GM15510 (cell line): Measurements from ENCODE around the gene ACSM6.

Source experiments
- POLR2A ChIP-seq: IDR thresholded peaks from 3 replicates; pipeline ENCODE4 v1.6.1; 2011; ENCODE audit warnings: borderline replicate concordance; ENCODE audit not compliant: insufficient read length; ENCODE audit errors: extremely low read depth

Gene ACSM6

DNA sequence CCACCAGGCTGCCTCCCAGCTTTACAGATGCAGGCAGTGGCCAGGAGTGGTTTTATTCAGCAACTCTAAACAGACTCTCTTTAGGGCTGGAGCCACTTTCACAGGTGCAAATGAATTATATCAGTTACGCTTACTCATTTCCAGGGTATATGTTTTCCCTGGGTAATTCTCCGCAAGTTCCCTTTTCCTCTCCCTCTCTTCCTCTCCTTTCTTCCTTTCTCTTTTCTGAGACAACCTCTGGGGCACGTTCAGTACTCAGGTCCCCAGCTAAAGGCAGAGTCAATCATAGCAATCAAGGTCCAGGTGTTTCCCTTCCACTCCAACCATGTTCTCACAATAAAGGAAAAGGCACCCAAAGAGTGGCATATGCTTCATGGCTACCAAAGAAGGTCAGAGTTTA lies 55.4 kb downstream of the ACSM6 start:
- TF ChIP-seq POLR2A: no peak

DNA sequence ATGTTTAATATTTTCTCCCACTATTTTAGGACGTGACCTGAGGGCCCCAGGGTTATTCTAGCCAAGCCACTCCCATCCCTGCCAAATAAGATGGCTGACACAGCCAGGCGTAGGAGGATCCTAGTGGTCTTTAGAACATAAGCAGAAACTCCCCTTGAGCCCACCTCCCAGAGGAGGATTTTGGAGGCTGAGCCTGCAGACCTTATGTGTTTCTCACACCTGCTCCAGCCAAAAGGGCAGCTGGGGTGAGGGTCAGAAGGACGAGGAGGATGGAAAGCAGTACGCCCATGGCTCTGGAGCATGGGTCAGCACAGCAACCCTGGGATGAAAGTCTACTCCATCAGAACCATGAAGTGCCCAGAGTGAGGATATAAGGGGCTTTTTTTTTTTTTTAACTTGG lies 56.8 kb downstream of the ACSM6 start:
- no peak for TF ChIP-seq POLR2A

DNA sequence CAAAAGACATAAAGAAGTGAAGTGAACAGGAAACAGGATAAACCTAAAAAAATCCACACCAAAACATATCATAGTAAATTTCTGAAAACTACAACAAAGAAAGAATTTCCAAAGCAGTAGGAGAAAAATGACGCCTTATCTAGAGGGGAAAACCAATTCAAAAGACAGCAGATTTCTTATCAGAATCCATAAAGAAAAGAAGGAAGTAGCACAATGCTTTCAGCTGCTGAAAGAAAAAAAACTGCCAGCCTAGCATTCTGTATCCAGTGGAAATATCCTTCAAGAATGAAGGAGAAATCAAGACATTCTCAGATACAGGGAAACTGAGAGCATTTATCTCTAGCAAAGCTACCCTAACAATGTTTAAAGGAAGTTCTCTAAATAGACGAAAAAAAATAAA lies 59.0 kb downstream of the ACSM6 start:
- TF ChIP-seq POLR2A: no peak

DNA sequence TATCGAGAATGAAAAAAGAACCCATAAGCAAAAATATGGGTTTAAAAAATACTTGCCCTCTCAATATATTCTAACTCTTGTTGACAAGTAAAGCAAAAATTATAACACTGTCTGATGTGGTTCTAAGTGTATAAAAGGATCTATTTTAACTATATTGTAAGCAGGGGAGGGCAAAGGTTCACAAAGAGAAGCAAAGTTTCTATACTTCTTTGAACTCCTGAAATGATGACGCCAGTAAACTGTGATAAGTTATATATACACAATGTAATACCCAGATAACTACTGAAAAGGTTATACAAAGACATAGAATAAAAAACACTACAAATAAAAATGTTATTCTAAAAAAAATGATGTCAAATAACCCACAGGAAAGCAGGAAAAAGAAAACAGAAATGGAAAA lies 59.6 kb downstream of the ACSM6 start:
- TF ChIP-seq POLR2A: no peak

DNA sequence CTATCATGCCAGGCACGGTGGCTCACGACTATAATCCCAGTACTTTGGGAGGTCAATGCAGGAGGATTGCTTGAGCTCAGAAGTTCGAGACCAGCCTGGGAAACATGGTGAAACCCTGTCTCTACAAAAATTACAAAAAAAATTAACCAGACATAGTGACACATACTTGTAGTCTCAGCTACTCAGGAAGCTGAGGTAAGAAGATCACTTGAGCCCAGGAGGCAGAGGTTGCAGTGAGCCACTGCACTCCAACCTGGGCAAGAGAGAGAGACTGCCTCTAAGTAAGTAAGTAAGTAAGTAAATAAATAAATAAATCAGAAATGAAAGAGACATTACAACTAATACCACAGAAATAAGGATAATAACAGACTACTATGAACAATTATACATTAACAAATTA lies 60.6 kb downstream of the ACSM6 start:
- no peak for TF ChIP-seq POLR2A

DNA sequence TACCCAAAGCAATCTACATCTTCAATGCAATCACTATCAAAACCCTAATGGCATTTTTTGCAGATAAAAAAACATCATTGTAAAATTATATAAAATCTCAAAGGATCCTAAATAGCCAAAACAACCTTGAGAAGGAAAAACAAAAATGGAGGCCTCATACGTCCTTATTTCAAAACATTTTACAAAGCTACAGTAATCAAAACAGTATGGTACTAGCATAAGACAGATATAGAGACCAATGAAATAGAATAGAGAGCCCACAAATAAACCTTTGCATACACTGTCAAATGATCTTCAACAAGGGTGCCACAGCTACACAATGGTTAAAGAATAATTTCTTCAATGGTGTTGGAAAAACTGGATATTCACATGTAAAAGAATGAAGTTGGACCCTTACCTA lies 62.2 kb downstream of the ACSM6 start:
- TF ChIP-seq POLR2A: no peak

DNA sequence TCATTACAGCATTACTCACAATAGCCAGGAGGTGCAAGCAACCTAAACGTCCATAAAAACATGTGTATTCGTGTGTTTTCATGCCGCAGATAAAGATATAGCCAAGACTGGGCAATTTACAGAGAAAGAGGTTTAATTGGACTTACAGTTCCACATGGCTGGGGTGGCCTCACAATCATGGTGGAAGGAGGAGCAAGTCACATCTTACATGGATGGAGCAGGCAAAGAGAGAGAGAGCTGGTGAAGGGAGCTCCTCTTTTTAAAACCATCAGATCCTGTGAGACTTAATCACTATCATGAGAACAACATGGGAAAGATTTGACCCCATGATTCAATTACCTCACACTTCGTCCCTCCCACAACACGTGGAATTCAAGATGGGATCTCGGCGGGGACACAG lies 63.8 kb downstream of the ACSM6 start:
- TF ChIP-seq POLR2A: no peak

DNA sequence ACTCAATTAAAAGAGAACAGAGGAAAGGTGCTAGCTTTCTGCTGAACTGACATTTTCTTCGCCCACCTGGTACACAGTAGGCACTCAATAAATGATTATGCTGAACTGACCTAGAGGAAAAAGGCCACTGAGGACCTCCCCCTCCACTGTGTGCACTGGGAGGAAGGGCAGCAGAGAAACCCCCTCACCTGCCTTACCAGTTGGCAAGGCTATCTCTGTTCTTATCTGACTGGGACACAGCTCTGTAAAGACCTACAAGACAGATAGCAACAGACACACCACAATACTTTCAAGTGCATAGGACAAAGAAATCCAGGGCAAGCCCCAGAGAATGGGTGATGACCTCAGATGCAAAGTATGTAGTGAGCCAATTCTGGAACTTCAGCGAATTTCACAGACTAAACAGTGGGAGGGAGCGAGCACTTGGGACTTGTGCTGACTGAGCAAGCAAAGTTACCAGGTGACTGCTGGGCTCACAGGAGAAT lies 66.4 kb downstream of the ACSM6 start:
- TF ChIP-seq POLR2A: no peak

DNA sequence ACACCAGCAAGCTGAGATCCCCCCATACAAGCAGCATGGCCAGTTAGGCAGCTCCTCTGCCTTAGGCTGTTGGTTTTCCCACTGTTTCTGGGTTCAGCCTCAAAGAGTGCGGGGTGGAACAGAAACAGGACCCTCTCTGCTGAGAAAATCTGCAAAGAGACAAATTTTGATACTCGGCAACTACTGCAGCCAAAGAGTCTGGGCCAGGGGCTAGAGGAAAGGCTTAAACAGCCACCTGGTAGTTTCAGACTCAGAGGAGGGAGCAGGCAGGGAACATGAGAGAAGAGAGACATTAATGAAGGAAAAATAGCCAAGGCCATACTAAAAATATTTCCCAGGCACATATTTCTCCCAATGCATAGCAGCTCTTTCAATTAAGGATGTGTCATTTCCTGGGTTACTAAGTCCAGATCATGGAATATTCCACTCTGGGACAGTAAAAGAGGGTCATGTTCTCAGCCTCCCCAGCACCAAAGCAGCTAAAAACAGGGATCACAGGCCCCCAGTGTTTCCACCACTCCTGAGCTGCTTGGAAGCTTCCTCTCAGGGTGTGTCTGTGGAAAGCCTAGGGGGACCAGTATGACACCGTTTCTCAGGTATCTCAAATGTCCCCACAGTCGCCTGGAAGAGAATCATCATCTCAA lies 67.0 kb downstream of the ACSM6 start:
- no peak for TF ChIP-seq POLR2A

DNA sequence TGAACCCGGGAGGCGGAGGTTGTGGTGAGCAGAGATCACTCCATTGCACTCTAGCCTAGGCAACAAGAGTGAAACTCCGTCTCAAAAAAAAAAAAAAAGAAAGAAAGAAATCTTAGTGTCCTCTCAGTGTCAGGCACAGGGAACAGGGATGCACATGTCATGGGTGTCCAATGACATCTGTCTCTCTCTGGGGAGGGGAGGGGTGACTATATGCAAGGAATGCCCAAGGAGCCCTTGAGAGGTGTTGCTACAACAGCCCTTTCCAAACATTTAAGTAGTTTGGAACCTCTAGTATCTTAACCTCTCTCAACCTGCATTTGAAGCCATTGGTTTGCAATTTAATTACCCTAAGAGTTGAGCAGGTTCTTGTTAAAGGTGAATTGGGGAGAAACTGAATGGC lies 67.9 kb downstream of the ACSM6 start:
- no peak for TF ChIP-seq POLR2A

DNA sequence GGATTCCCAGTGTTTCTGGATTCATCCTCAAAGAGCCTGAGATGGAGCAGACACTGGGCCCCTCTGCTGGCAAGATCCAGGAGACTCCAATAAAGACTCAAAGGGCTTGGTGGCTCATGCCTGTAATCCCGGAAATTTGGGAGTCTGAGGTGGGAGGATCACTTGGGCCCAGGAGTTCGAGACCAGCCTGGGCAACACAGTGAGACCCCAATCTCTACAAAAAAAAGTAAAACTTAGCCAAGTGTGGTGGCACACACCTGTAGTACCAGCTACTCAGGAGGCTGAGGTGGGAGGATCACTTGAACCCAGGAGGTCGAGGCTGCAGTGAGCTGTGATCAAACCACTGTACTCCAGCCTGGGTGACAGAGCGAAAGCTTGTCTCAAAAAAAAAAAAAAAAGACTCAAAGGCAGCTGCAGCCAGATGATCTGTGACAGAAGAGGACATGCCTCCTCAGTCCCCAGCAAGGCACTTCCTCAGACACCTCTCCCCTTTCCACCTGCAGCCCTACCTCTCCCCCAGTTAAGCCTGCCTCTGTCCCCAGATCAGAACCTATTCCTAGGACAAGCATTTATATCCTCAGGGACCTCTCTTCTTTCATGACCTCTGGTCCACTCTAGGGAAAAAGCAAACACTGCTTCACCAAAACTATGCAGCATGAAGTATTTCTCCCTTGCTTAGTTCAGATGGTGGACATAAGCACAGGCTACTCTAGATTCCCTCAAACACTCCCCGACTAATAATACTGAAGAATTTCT lies 68.9 kb downstream of the ACSM6 start:
- TF ChIP-seq POLR2A: no peak

DNA sequence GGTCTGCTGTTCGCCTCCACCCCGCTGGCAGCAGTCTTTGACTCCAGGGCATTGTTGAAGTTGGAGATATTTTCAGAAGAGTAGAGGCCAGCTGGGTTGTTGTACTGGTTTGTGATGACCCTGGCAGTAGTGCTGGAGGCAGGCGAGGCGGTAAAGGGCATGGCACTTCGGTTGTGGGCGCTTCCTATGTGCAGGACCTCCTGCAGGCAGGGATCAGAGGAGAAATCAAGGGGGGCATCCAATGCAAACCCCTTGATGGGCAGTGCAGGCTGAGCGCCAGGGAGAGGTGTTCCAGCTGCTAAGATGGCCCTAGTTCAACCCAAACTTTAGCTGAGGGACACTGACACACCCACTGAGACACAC lies 69.8 kb downstream of the ACSM6 start:
- TF ChIP-seq POLR2A: no peak

DNA sequence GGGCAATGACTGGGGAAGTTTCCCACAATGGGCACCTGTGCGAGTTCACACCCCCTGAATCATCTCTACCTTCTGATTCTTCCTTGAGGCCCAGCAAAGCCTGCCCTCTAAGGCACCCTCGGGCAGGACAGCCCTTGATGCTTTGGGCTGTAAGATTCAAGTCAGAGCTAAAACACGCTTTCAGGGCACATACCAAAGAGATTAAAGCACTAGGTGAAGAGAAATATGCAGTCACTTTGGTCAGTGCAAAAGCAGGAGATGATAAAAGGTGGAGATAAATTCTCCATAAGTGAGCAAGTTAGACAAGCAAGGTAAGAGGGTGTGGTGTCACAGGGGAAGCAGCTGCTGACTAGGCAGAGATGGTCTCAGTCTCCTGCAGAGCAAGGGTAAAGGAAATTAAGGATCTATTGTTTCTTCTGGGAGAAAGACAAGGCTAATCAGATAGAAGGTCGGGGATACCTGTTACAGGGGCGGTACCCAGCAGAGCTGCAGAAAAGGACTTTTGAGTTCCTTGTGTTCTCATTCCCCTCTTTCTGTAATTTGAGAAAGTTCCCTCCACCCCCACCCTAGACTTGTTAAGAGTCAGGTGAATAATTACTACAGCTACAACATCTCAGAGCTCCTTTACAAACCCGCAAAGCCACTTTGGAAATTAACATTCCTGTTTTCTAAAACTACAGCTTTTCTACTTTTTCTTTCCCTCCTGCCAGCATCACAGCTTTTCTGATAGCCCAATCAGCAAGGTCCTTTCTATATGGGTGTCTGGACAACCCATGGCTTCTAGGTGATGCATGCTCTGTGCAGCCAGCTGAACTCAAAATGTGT lies 70.4 kb downstream of the ACSM6 start:
- TF ChIP-seq POLR2A: no peak

DNA sequence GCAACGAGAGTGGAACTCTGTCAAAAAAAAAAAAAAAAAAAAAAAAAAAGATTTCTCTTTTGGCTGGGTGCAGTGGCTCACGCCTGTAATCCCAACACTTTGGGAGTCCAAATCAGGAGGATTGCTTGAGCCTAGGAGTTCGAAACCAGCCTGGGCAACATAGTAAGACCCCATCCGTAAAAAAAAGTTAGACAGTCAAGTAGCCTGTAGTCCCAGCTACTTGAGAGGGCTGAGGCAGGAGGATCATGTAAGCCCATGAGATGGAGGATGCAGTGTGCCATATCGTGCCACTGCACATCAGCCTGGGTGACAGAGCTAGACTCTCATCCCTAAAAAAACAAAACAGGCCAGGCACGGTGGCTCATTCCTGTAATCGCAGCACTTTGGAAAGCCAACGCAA lies 71.5 kb downstream of the ACSM6 start:
- no peak for TF ChIP-seq POLR2A

DNA sequence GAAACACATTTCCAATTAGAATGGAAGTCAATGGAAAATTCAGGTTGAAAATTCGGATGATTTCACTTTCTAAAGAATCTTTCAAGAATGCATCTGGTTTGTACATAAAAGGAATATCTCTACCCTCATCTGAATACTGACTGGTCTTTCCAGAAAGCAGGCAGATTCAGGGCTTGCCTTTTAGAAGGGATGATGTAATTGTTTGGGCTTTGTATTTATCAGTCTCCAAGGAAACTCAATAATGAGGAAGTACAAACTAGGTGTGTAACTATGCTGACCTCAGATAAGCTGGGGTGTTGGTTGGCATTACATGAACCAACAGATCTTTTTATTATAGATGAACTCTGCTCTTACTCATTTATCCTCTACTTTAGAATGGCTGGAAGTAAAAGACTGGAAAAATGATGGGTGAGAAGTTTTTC lies 72.6 kb downstream of the ACSM6 start:
- no peak for TF ChIP-seq POLR2A
